Right cardiac atrium (tissue), 5 donors: ENCODE data around the gene MYOZ3. TPM values are rescaled to one million over a fixed set of nuclear protein-coding genes. Genes with fewer than 3 reads are reported as not detected.
A peak's percentile ranks its signal among the peaks of the same experiment; 100 is the strongest.

Source experiments
- ATAC-seq, 2 donors: fragments of 200-7000 bp; cut with Tn5 transposase; one replicate each; pipeline versions ENCODE4 v1.8.0 to v1.9.1; 2020; ENCODE audit warnings: moderate library complexity in 2 of 2, mild to moderate bottlenecking in 1 of 2
- DNase-seq, 3 donors: peaks; one replicate each; pipeline ENCODE4 v3.0.0-alpha.2; 2020
- H3K27ac ChIP-seq: one replicate; pipeline ENCODE4 v1.5.1; 2013; ENCODE audit warnings: mild to moderate bottlenecking, low read length, control low read depth, moderate library complexity
- H3K27me3 ChIP-seq: one replicate; pipeline ENCODE4 v1.6.1; 2013; ENCODE audit not compliant: control insufficient read depth, insufficient read depth
- H3K4me1 ChIP-seq: one replicate; pipeline ENCODE4 v1.6.1; 2013; ENCODE audit warnings: low read length; ENCODE audit not compliant: control insufficient read depth, insufficient read depth
- H3K4me3 ChIP-seq: one replicate; pipeline ENCODE4 v1.5.1; 2013; ENCODE audit warnings: low read length, control low read depth
- H3K9me3 ChIP-seq: one replicate; pipeline ENCODE4 v1.6.1; 2013; ENCODE audit warnings: low read length; ENCODE audit not compliant: control insufficient read depth
- WGBS: extraction: QIAGEN DNeasy Blood & Tissue Kit; methylation state at CpG from one replicate; pipeline ENCODE4 v1.1.7; 2013; 5-methylcytosine and 5-hydroxymethylcytosine counted together
- intact Hi-C, 4 donors: fragments of 100-400 bp; cut with DNase I; formaldehyde crosslinking; loops; one replicate each; pipeline versions ENCODE4 v1.11.0 to v1.14.0; 2022 to 2023
- polyA plus RNA-seq: library from polyadenylated mRNA; stranded (reverse); fragments of 200-250 nt; gene quantifications from one replicate; pipeline ENCODE4 v1.2.3, GENCODE V29; 2013
- total RNA-seq, 4 donors: library from RNA; stranded (reverse); fragmentation: NEBNext Ultra II Directional; extraction: Animal tissue kit (Norgen Biotek cat#: 25700); gene quantifications; one replicate each; pipeline ENCODE4 v1.2.1, GENCODE V29; 2021
- donor health status: healthy with polysubstance abuse.
- donor health status: DM: no; HTN: yes; CAD: no.
- donor health status: DM: no; HTN: no; CAD: no.
- donor health status: DM: no; HTN: yes; CAD: no; lungs with severe emphysema.
- donor health status: DM: yes; HTN: yes; CAD: no.

MYOZ3 gene
- total and polyA plus RNA-seq, 5 donors: 3.3 to 9.3 (median 4.9) TPM

DNA sequence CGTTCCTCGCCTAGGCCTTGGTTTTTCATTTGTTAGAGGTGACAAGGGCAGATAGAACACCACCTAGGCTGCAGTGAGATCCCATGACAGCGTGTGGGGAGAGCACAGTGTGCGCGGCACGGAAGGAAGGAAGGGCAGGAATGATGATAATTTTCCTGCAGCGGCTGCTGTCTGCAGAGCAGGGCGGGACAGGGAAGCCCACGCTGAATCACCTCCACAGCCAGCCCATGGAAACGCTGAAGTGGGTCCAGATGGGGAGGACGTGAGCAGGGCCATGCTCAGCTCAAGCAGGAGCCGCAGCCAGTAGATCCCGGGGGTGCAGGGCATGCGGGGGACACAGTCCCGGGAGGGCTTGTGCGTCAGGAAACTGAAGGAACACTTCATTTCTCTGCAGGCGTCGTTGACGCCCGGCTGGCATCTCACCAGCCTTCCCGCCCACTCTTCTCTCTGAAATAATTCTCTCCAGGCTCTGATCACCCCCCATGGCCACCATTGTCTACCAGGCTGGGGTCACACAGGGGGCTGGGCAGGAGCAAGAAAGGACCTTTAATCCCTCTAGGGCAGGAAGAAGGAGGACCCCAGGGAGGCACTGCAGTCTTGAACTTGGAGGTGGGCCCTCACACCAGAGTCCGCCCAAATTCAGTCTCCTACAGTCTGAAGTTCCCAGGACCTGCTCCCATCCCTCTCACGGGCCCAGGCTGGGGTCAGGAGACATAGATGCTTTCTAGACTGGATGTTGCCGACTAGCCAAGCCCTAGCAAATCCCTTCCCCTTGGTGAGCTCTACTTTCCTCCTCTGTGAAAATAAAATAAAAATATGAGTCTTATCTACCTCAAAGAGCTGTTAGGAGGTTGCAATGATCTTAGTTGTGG lies 41.5 kb upstream of the MYOZ3 start:
- peaks cover 44% of the 10 kb centered on the region for H3K4me1 ChIP-seq
- no peaks in the 10 kb centered on the region for H3K9me3 ChIP-seq
- DNase-seq: peak; percentile 94
- intact Hi-C loops: no loop called here
- ATAC-seq: peak; percentile 77 to 84
- H3K27me3 ChIP-seq: no peaks in the 10 kb centered on the region
- WGBS: 17% methylated on average over 24 of the region's 24 CpGs
- no peak overlapping the region for H3K4me3 ChIP-seq
- H3K27ac ChIP-seq: peak overlapping the region; percentile 95

DNA sequence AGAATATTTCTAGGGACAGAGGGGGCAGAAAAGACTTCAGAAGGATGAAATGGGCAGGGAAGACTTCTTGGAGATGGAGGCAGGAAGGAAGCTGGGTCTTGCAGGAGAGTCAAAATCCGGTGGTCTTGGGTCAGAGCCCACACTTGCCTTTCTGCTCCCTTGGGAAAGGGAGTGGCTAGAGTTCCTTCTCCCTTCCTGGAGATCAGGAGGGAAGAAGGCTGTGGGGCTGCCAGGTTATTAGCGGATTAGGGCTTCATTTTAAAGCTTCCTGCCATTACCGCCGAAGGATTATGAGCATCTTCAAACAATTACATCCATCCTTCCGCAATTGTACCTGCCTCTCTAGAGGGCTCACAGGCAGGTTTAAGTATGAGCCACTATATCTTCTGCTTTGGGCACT lies 39.8 kb upstream of the MYOZ3 start:
- no peaks in the 10 kb centered on the region for H3K9me3 ChIP-seq
- DNase-seq: peak in 2 of 3 donors; percentile 9 to 45
- no peak for ATAC-seq
- no peaks in the 10 kb centered on the region for H3K27me3 ChIP-seq
- no peak overlapping the region for H3K4me3 ChIP-seq
- WGBS: 65% methylated on average over 5 of the region's 5 CpGs
- intact Hi-C loops: no loop called here
- H3K27ac ChIP-seq: peak overlapping the region; percentile 63
- H3K4me1 ChIP-seq: peaks cover 30% of the 10 kb centered on the region

DNA sequence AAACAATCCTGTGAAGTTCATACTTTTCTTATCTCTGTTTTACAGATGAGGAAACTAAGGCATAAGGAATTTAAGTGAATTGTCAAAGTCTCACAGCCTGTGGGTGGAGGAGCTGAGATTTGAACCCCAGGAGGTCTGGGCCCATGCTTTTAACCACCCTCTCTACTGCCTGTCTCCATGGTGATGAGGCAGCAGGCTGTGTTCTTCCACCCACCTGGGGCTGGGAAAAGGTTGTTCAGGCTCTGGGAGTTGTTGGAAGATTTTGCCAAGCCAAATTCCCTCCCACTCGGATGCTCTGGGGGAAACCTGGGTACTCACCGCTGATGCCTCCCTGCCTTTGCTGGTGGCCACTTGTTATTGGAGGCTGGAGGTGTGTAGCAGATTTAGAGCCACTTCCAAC lies 38.9 kb upstream of the MYOZ3 start:
- peak overlapping the region; percentile 61 for H3K27ac ChIP-seq

DNA sequence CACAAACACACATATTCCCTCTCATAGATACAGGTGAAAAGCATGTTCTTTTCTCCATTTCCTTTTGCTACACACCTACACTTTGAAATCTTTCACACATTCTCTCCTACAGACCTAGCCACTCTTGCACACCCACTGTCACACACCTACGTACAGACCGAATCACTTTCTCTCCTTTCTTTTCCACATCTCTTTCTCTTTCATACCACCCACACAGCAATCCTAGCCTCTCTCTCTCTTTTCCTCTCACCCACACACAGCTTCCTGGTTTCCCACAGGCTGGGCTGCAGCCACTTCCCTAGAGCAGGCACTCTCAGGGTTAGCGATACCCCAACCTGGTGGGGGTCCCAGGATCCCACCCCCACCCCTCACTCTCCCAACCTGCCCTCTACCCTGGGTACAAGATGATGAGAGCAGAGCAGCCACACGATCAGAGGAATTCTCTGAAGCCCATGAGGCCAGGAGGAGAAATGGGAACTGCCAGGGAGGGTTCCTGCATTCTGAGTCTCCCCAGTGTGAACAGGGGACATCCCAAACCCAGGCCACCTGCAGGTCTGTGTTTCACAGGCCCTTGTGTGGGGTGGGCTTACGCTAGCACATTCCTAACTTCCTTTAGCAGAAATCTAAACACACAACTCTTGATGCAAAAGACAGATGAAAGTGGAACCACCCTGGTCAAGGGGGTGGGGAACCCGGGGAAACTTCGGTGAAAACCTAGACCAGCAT lies 37.7 kb upstream of the MYOZ3 start:
- H3K4me3 ChIP-seq: no peak overlapping the region
- peak in 1 of 3 donors; percentile 50 for DNase-seq

More for the DNA sequence above, 38.9 kb upstream of the MYOZ3 start:
- no peak overlapping the region for H3K4me3 ChIP-seq
- ATAC-seq (no peak), DNase-seq (peak in 1 of 3 donors; percentile 5)
- intact Hi-C loops: no loop called here
- no peaks in the 10 kb centered on the region for H3K27me3 ChIP-seq
- peaks cover 28% of the 10 kb centered on the region for H3K4me1 ChIP-seq
- H3K9me3 ChIP-seq: no peaks in the 10 kb centered on the region
- WGBS: 70% methylated on average over 2 of the region's 2 CpGs

DNA sequence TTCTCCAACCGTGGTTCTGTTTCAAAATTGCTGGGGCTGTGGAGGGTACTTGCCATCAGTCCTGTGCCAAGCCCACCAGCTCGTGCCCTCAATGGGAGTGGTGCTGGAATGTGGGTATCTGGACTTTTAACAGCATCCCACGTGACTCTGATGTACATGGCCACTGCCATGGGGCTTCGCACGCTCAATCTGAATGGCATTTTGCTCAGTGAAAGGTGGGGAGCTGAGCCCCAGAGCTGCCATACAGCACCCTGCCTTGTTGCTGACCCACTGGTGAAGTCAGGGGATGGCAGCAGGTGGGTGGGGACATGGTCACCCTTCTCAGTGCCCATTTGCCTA lies 37.2 kb upstream of the MYOZ3 start:
- 46% methylated on average over 5 of the region's 5 CpGs for WGBS
- DNase-seq: peak in 1 of 3 donors; percentile 36
- Histone ChIP-seq H3K27ac (peak overlapping the region; percentile 63), H3K27me3 (no peaks in the 10 kb centered on the region), H3K4me1 (peaks cover 16% of the 10 kb centered on the region), H3K9me3 (no peaks in the 10 kb centered on the region), H3K4me3 (no peak overlapping the region)
- intact Hi-C loops: no loop called here
- ATAC-seq: no peak

More for the DNA sequence above, 37.7 kb upstream of the MYOZ3 start:
- Histone ChIP-seq H3K27me3 (no peaks in the 10 kb centered on the region), H3K27ac (peak overlapping the region; percentile 63), H3K4me1 (peaks cover 20% of the 10 kb centered on the region), H3K9me3 (no peaks in the 10 kb centered on the region)
- intact Hi-C loops: no loop called here
- WGBS: 41% methylated on average over 7 of the region's 7 CpGs
- ATAC-seq: no peak

DNA sequence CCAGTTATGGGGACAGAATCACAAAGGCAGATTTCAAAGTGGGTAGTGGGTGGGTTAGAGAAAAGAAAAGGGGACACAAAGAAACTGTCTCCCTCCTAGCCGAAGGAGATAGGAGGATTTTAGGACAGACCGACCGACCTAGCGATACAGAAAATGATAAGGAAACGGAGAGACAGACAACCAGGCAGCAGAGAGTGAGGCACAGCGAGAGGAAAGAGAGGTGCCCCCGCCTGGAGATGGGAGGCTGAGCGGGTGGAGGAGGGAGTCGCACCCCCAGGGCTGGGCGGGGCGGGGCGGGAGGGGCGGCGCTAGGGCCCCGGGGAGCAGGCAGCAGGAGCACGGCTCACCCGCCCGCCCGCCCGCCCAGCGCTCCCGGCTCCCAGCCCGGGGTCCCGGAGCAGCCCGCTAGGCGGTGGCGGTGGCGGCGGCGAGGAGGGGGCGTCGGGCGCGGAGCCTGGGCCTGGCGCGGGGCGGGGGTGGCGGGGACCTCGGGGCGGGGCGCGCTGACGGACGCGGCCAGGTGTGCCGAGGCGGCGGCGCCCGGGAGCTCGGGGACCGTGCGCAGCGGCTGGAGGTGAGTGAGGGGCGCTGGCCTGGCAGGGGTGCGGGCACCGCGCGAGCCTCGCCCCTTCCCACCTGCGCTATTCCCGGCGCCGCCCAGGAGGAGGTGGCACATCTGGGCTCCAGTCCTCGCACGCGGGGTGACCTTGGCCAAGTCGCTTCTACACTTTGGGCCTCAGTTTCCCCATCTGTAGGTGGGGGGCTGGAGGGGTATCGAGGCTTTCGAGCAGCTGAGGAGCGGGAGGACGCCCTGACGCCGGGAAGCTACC lies 36.5 kb upstream of the MYOZ3 start:
- intact Hi-C loops: no loop called here
- Histone ChIP-seq H3K9me3 (no peaks in the 10 kb centered on the region), H3K27me3 (no peaks in the 10 kb centered on the region), H3K27ac (peak overlapping the region; percentile 96), H3K4me1 (peaks cover 17% of the 10 kb centered on the region), H3K4me3 (peak overlapping the region; percentile 80)
- ATAC-seq: peak; percentile 39 to 40
- peak; percentile 71 to 87 (median 80) for DNase-seq
- WGBS: 2% methylated on average over 74 of the region's 74 CpGs

DNA sequence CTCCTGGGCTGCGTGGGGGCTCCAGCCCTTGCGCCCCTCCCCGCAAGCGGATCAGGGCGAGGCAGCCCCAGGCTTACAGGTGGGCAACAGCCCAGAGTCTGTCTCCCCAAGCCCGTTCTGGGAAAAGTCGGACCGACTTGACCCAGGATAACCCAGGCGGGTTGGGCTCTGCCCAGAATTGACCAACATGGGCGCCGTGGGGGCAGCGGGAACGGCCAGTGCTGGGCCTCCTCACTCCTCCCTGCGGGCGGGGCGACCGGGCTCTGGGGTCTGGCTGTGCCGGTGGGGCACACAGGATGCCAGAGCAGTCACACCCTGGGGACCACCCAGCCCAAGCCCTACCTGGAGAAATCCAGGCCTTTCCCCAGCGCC lies 35.9 kb upstream of the MYOZ3 start:
- WGBS: 11% methylated on average over 19 of the region's 19 CpGs
- Histone ChIP-seq H3K4me3 (peak overlapping the region; percentile 80), H3K27ac (peak overlapping the region; percentile 96), H3K4me1 (peaks cover 19% of the 10 kb centered on the region), H3K9me3 (no peaks in the 10 kb centered on the region), H3K27me3 (no peaks in the 10 kb centered on the region)
- peak; percentile 77 to 88 (median 88) for DNase-seq
- ATAC-seq: peak; percentile 54 to 66
- intact Hi-C loops: no loop called here

DNA sequence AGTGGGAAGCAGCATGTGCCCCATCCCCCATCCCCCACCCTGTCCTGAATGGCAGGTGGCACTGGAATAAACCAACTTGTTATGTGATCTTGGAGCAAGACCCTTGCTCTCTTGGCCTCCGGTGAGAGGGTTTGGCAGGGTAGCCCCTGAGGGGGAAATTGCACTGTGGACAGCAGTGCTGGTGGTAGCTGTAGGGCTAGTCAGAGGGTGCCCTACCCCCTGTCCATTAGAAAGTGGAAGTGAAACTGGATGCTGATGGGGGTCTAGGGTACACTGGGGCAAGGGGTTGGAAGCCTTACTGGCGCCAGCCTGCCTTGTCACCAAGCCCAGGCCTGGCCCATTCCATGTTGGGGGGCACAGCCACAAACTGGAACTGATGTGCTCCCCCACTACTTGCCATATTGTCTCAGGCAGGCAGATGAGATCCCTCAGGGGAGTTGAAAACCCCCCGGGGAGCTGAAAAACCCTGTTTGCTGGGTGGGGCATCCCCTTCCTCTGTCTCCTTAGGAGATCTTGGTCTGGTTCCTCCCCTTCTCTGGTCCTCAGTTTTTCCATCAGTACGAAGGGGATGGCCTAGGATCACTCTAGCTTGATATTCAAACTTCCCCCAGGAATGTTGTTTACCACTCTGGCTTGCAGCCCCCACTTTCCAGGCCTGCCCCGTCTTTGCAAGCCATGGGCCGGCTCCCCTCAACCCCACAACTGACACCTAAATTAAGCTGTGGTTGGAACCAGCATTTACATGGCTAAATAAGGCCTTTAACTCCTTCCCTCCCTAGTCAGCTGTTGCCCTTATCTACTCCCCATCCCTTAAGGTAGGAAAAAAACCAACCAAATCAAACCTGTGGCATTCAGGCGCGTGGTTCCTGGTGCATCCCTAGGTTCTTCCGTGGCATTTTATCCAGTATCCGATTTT lies 35.0 kb upstream of the MYOZ3 start:
- Histone ChIP-seq H3K4me3 (peak overlapping the region; percentile 80), H3K27ac (peak overlapping the region; percentile 96), H3K9me3 (no peaks in the 10 kb centered on the region), H3K4me1 (peaks cover 27% of the 10 kb centered on the region), H3K27me3 (no peaks in the 10 kb centered on the region)
- intact Hi-C loops: no loop called here
- DNase-seq (peak in 2 of 3 donors; percentile 62 to 63), ATAC-seq (peak; percentile 2 to 5)
- WGBS: 36% methylated on average over 10 of the region's 10 CpGs

DNA sequence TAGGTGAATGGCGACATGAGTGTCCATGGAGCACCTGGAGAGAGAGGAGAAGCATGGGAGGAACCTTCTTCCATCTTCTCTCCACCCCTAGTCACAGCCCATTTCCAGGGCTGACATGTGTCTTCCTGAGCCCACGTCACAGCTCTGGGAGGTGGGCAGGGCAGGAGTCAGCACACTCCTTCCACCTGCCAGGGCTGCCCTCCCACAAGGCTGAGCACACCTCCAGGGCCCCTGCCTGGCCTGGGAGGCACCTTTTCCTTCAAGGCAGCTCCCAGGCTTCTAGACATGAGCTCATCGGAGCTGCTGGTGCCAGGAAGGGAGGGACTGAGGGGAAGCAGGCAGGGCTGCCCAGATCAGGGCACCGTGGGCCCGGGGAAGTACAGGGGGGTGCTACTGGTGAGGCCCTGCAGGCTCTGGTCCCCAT lies 34.2 kb upstream of the MYOZ3 start:
- intact Hi-C loops: no loop called here
- no peaks in the 10 kb centered on the region for H3K9me3 ChIP-seq
- 25% methylated on average over 5 of the region's 5 CpGs for WGBS
- H3K4me1 ChIP-seq: peaks cover 29% of the 10 kb centered on the region
- peak overlapping the region; percentile 96 for H3K27ac ChIP-seq
- H3K4me3 ChIP-seq: peak overlapping the region; percentile 80
- H3K27me3 ChIP-seq: no peaks in the 10 kb centered on the region
- ATAC-seq: peak; percentile 38 to 64
- DNase-seq: peak; percentile 76 to 84 (median 83)
